ENCODE results near the gene GLB1L.
"Not testable (repeated sequence)": the region's sequence is repeated elsewhere in the genome, so short reads cannot be mapped to it uniquely, and the experiment has no call there.

Gene GLB1L

GRCh38 chr2:219200502-219201326 lies 44.5 kb downstream of the GLB1L start:
- H2BK15ac ChIP-seq (replicated peaks; ENCODE audit: low read depth); H2BK5ac ChIP-seq (ENCODE audit: low read length); H3K4me2 ChIP-seq (ENCODE audit: low read length); H3K79me2 ChIP-seq (ENCODE audit: control insufficient read depth, insufficient read depth, low read length); H3K4me3 ChIP-seq (ENCODE audit: low read length); H3K56ac ChIP-seq (ENCODE audit: low read length); H3K18ac ChIP-seq (ENCODE audit: low read length); DNase-seq; H3K27ac ChIP-seq (ENCODE audit: low read depth, low read length); H3K4ac ChIP-seq (ENCODE audit: low read depth, low read length); H2BK120ac ChIP-seq (ENCODE audit: low read depth, low read length); H2AK5ac ChIP-seq (ENCODE audit: low read length); H3K36me3 ChIP-seq (ENCODE audit: control insufficient read depth, insufficient read depth, low read length); H3K27me3 ChIP-seq (ENCODE audit: insufficient read depth, low read length, poor library complexity); H4K5ac ChIP-seq (ENCODE audit: low read length); H3K9ac ChIP-seq (ENCODE audit: low read length); H4K8ac ChIP-seq (ENCODE audit: low read depth, low read length); H3K79me1 ChIP-seq (ENCODE audit: low read length); H3K4me1 ChIP-seq (ENCODE audit: control insufficient read depth, low read depth, low read length); H3K23ac ChIP-seq (ENCODE audit: low read length): not testable (repeated sequence)
- no CpG with 5 or more reads among the region's 26 CpGs for WGBS (ENCODE audit: extremely low coverage, insufficient coverage, low lambda C conversion rate)

DNA sequence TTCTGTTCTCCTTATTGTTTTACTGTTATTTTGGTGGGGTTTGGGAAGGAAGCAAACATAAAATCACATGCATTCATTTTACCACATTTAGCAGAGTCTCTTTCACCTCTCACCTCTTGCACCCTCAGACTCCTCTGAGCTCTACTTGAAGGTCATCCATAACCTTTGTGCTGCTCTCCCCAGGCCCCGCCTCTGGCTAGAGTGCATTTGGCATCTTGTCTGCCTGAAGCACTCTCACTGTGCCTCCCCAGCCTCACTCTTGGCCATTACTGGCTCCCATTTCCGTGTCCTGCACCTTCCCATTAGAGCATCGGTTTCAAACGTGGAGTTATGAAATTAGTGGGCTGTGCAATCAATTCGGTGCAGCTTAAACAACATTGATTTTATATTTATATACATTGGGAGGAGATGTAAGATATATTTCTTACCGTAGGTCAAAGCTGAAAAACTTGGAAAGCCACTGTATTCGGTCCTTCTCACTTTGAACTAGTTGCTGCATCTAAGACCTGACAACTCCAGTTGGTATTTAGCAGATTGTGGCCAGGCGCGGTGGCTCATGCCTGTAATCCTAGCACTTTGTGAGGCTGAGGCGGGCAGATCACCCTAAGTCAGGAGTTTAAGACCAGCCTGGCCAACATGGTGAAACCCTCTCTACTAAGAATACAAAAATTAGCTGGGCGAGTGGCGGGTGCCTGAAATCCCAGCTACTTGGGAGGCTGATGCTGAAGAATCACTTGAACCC lies 45.6 kb downstream of the GLB1L start:
- no peak overlapping the region for H2BK5ac ChIP-seq (ENCODE audit: low read length)
- H3K79me1 ChIP-seq (ENCODE audit: low read length), result no peaks in the 10 kb centered on the region
- no peak overlapping the region for H2BK15ac ChIP-seq (replicated peaks; ENCODE audit: low read depth)
- H3K27me3 ChIP-seq (ENCODE audit: insufficient read depth, low read length, poor library complexity), result no peaks in the 10 kb centered on the region
- no peak overlapping the region for H4K5ac ChIP-seq (ENCODE audit: low read length)
- no peak overlapping the region for H4K8ac ChIP-seq (ENCODE audit: low read depth, low read length)
- no peaks in the 10 kb centered on the region for H3K36me3 ChIP-seq (ENCODE audit: control insufficient read depth, insufficient read depth, low read length)
- H2BK120ac ChIP-seq (ENCODE audit: low read depth, low read length), result no peak overlapping the region
- no peaks in the 10 kb centered on the region for H3K4me1 ChIP-seq (ENCODE audit: control insufficient read depth, low read depth, low read length)
- H3K56ac ChIP-seq (ENCODE audit: low read length), result no peak overlapping the region
- no CpG with 5 or more reads among the region's 12 CpGs for WGBS (ENCODE audit: extremely low coverage, insufficient coverage, low lambda C conversion rate)
- H2AK5ac ChIP-seq (ENCODE audit: low read length), result no peak overlapping the region
- H3K79me2 ChIP-seq (ENCODE audit: control insufficient read depth, insufficient read depth, low read length), result no peaks in the 10 kb centered on the region
- H3K27ac ChIP-seq (ENCODE audit: low read depth, low read length), result no peak overlapping the region
- H3K4me2 ChIP-seq (ENCODE audit: low read length), result no peak overlapping the region
- H3K4me3 ChIP-seq (ENCODE audit: low read length), result no peak overlapping the region
- no peak for DNase-seq
- no peak overlapping the region for H3K4ac ChIP-seq (ENCODE audit: low read depth, low read length)
- H3K9ac ChIP-seq (ENCODE audit: low read length), result no peak overlapping the region
- no peak overlapping the region for H3K18ac ChIP-seq (ENCODE audit: low read length)
- H3K23ac ChIP-seq (ENCODE audit: low read length), result no peak overlapping the region

DNA sequence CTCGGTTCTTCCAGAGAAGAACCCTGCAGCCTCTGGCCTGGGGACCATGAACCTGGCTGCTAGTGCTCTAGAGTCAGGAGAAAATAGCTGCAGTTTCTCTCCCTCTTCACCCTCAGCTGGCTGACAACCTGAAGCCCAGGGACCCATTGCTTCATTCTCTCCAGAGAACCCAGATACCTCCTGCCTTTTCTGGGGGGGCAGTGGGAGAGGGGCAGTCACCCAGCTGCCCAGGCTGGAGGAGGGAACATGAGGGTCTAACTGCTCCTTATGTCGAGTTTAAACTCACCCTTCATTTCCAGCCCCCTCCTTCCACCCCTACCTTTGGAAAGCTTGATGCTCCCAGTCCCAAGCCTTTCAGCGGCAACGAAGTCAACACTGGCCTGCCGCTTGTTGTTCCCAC lies 46.3 kb downstream of the GLB1L start:
- H3K18ac ChIP-seq (ENCODE audit: low read length), result no peak overlapping the region
- H2BK5ac ChIP-seq (ENCODE audit: low read length), result no peak overlapping the region
- H2BK120ac ChIP-seq (ENCODE audit: low read depth, low read length), result no peak overlapping the region
- H3K23ac ChIP-seq (ENCODE audit: low read length), result no peak overlapping the region
- H3K79me2 ChIP-seq (ENCODE audit: control insufficient read depth, insufficient read depth, low read length), result no peaks in the 10 kb centered on the region
- H3K79me1 ChIP-seq (ENCODE audit: low read length), result no peaks in the 10 kb centered on the region
- H4K8ac ChIP-seq (ENCODE audit: low read depth, low read length), result no peak overlapping the region
- no peak overlapping the region for H3K4me2 ChIP-seq (ENCODE audit: low read length)
- H2BK15ac ChIP-seq (replicated peaks; ENCODE audit: low read depth), result no peak overlapping the region
- no peak for DNase-seq
- no peaks in the 10 kb centered on the region for H3K4me1 ChIP-seq (ENCODE audit: control insufficient read depth, low read depth, low read length)
- WGBS (ENCODE audit: extremely low coverage, insufficient coverage, low lambda C conversion rate), result no CpG with 5 or more reads among the region's 5 CpGs
- no peaks in the 10 kb centered on the region for H3K27me3 ChIP-seq (ENCODE audit: insufficient read depth, low read length, poor library complexity)
- H3K36me3 ChIP-seq (ENCODE audit: control insufficient read depth, insufficient read depth, low read length), result no peaks in the 10 kb centered on the region
- no peak overlapping the region for H3K27ac ChIP-seq (ENCODE audit: low read depth, low read length)
- H3K4me3 ChIP-seq (ENCODE audit: low read length), result no peak overlapping the region
- no peak overlapping the region for H3K4ac ChIP-seq (ENCODE audit: low read depth, low read length)
- H3K9ac ChIP-seq (ENCODE audit: low read length), result no peak overlapping the region
- no peak overlapping the region for H3K56ac ChIP-seq (ENCODE audit: low read length)
- no peak overlapping the region for H4K5ac ChIP-seq (ENCODE audit: low read length)
- no peak overlapping the region for H2AK5ac ChIP-seq (ENCODE audit: low read length)

DNA sequence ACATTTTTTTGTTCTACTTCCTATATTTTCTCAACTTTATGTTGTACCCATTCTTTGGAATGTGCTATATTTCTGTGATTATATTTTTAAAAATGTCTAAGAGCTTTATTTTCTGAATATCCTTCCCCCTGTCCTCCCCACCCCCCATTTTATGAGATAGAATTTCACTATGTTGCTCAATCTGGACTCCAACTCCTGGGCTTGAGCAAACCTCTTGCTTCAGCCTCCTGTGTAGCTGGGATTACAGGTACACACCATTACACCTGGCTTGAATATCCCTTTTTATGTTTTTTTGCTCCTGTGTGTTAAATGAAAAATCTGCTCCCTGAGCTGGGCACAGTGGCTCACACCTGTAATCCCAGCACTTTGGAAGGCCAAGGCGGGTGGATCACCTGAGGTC lies 47.9 kb downstream of the GLB1L start:
- Histone ChIP-seq H3K18ac (ENCODE audit: low read length) (no peak overlapping the region), H3K27ac (ENCODE audit: low read depth, low read length) (no peak overlapping the region), H3K27me3 (ENCODE audit: insufficient read depth, low read length, poor library complexity) (no peaks in the 10 kb centered on the region), H3K79me1 (ENCODE audit: low read length) (no peaks in the 10 kb centered on the region), H3K23ac (ENCODE audit: low read length) (no peak overlapping the region), H4K5ac (ENCODE audit: low read length) (no peak overlapping the region), H3K4me2 (ENCODE audit: low read length) (no peak overlapping the region), H2AK5ac (ENCODE audit: low read length) (no peak overlapping the region), H3K4me1 (ENCODE audit: control insufficient read depth, low read depth, low read length) (no peaks in the 10 kb centered on the region), H4K8ac (ENCODE audit: low read depth, low read length) (no peak overlapping the region), H3K4ac (ENCODE audit: low read depth, low read length) (no peak overlapping the region), H3K36me3 (ENCODE audit: control insufficient read depth, insufficient read depth, low read length) (no peaks in the 10 kb centered on the region), H2BK120ac (ENCODE audit: low read depth, low read length) (no peak overlapping the region), H3K79me2 (ENCODE audit: control insufficient read depth, insufficient read depth, low read length) (no peaks in the 10 kb centered on the region), H3K56ac (ENCODE audit: low read length) (no peak overlapping the region), H3K9ac (ENCODE audit: low read length) (no peak overlapping the region), H2BK5ac (ENCODE audit: low read length) (no peak overlapping the region), H2BK15ac (replicated peaks; ENCODE audit: low read depth) (no peak overlapping the region), H3K4me3 (ENCODE audit: low read length) (no peak overlapping the region)
- WGBS (ENCODE audit: extremely low coverage, insufficient coverage, low lambda C conversion rate), result no CpG with 5 or more reads among the region's 1 CpG
- DNase-seq, result no peak

DNA sequence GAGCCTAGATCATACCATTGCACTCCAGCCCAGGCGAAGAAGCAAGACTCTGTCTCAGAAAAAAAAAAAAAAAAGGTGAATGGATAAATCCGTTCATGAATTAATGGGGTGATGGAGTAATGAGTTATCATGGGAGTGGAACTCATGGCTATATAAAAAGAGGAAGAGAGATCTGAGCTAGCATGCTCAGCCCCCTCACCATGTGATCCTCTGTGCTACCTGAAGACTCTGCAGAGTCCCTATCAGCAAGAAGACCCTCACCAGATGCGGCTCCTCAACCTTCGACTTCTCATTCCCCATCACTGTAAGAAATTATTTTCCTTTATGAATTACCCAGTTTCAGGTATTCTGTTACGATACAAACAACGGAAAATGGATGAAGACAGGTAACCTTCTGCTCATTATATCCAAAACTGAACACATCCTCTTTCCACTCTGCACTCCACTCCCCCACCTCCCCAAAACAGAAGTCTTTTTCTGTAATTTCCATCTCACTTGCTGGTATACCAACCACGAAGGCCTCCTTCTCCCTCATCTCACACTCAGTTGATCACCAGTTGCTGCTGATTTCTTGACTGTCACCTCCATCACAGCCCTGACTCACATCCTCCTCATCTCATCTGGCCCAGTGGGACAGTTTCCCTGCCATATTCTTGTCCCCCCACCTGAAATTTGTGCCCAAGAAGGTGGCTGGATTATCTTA lies 58.3 kb downstream of the GLB1L start:
- no peak for DNase-seq
- Histone ChIP-seq H2AK5ac (ENCODE audit: low read length) (no peak overlapping the region), H3K79me2 (ENCODE audit: control insufficient read depth, insufficient read depth, low read length) (no peaks in the 10 kb centered on the region), H4K8ac (ENCODE audit: low read depth, low read length) (no peak overlapping the region), H2BK5ac (ENCODE audit: low read length) (no peak overlapping the region), H3K4me3 (ENCODE audit: low read length) (no peak overlapping the region), H2BK120ac (ENCODE audit: low read depth, low read length) (no peak overlapping the region), H2BK15ac (replicated peaks; ENCODE audit: low read depth) (no peak overlapping the region), H3K27me3 (ENCODE audit: insufficient read depth, low read length, poor library complexity) (no peaks in the 10 kb centered on the region), H3K23ac (ENCODE audit: low read length) (no peak overlapping the region), H3K27ac (ENCODE audit: low read depth, low read length) (no peak overlapping the region), H3K9ac (ENCODE audit: low read length) (no peak overlapping the region), H3K36me3 (ENCODE audit: control insufficient read depth, insufficient read depth, low read length) (peaks cover 4% of the 10 kb centered on the region), H4K5ac (ENCODE audit: low read length) (no peak overlapping the region), H3K4me2 (ENCODE audit: low read length) (no peak overlapping the region), H3K56ac (ENCODE audit: low read length) (no peak overlapping the region), H3K4ac (ENCODE audit: low read depth, low read length) (no peak overlapping the region), H3K79me1 (ENCODE audit: low read length) (no peaks in the 10 kb centered on the region), H3K18ac (ENCODE audit: low read length) (no peak overlapping the region), H3K4me1 (ENCODE audit: control insufficient read depth, low read depth, low read length) (no peaks in the 10 kb centered on the region)
- WGBS (ENCODE audit: extremely low coverage, insufficient coverage, low lambda C conversion rate), result no CpG with 5 or more reads among the region's 7 CpGs
